H1 (cell line): ENCODE data around the gene GH1. TPM values are rescaled to one million over a fixed set of nuclear protein-coding genes. Genes with fewer than 3 reads are reported as not detected.

Experiments
- CTCF ChIA-PET: fragments of 300-600 bp; sonication (Branson Sonifier 250); formaldehyde crosslinking; loops from one replicate; lab custom pipeline; 2021; ENCODE audit not compliant: partially characterized antibody; lab: Charles Lee
- POLR2A ChIA-PET: fragments of 300-600 bp; sonication (Branson Sonifier 250); formaldehyde crosslinking; loops from one replicate; lab custom pipeline; 2021; ENCODE audit warnings: inconsistent platforms; ENCODE audit not compliant: partially characterized antibody; lab: Charles Lee
- DNase-seq, 2 experiments: peaks; one replicate each; pipeline versions ENCODE4 v3.0.0 to v3.0.0-alpha.2; 2010 to 2022; ENCODE audit warnings: low spot score in 2 of 2, low read depth in 1 of 2, mixed read lengths in 1 of 2
- FAIRE-seq: peaks from 2 replicates; lab custom pipeline; 2011; peaks lifted over from hg19 to GRCh38; lab: Jason Lieb, UNC
- H2AFZ ChIP-seq: 2 replicates; pipeline ENCODE4 v1.8.1; 2012; ENCODE audit warnings: low read length, inconsistent platforms
- H2AK5ac ChIP-seq: 2 replicates; pipeline ENCODE4 v1.6.1; 2013; ENCODE audit warnings: low read depth, low read length
- H2BK120ac ChIP-seq: replicated peaks from 2 replicates; pipeline ENCODE3; 2013; ENCODE audit warnings: low read depth, low read length, inconsistent platforms
- H2BK12ac ChIP-seq: 2 replicates; pipeline ENCODE4 v1.6.1; 2013; ENCODE audit warnings: low read depth, low read length
- H2BK15ac ChIP-seq: 2 replicates; pipeline ENCODE4 v1.6.1; 2013; ENCODE audit warnings: low read length
- H2BK20ac ChIP-seq: 2 replicates; pipeline ENCODE4 v1.6.1; 2013; ENCODE audit warnings: low read length
- H2BK5ac ChIP-seq: 2 replicates; pipeline ENCODE4 v1.6.1; 2013; ENCODE audit warnings: low read depth, low read length
- H3K14ac ChIP-seq: 2 replicates; pipeline ENCODE4 v1.6.1; 2013; ENCODE audit warnings: inconsistent platforms; ENCODE audit not compliant: insufficient read length
- H3K18ac ChIP-seq: 2 replicates; pipeline ENCODE4 v1.6.1; 2013; ENCODE audit warnings: low read length; ENCODE audit errors: extremely low read depth
- H3K23ac ChIP-seq: 2 replicates; pipeline ENCODE4 v1.6.1; 2013; ENCODE audit warnings: inconsistent platforms; ENCODE audit not compliant: insufficient read length
- H3K23me2 ChIP-seq: 2 replicates; pipeline ENCODE4 v1.6.1; 2013; ENCODE audit warnings: low read depth, low read length
- H3K27ac ChIP-seq: 2 replicates; pipeline ENCODE4 v1.6.1; 2011; ENCODE audit warnings: low read depth, low read length, inconsistent platforms
- H3K27me3 ChIP-seq, 4 experiments: replicated peaks in 1 of 4; 1 replicate in 1 of 4; 2 replicates in 3 of 4; pipeline versions ENCODE4 v1.6.1 to v1.8.1; 2011 to 2013; ENCODE audit warnings: low read length in 3 of 4, mild to moderate bottlenecking in 3 of 4, inconsistent platforms in 2 of 4, mixed read lengths in 2 of 4, moderate library complexity in 1 of 4; ENCODE audit not compliant: control insufficient read depth in 3 of 4, insufficient read depth in 3 of 4; ENCODE audit errors: extremely low read depth in 1 of 4
- H3K36me3 ChIP-seq, 4 experiments: 2 replicates each; pipeline versions ENCODE4 v1.6.1 to v1.8.1; 2011 to 2013; ENCODE audit warnings: mild to moderate bottlenecking in 4 of 4, low read length in 3 of 4, moderate library complexity in 2 of 4, control low read depth in 1 of 4, inconsistent platforms in 1 of 4; ENCODE audit not compliant: insufficient read depth in 4 of 4, control insufficient read depth in 2 of 4
- H3K4ac ChIP-seq: replicated peaks from 2 replicates; pipeline ENCODE3; 2013; ENCODE audit warnings: low read length, low read depth, mixed read lengths, inconsistent platforms; ENCODE audit not compliant: insufficient read length
- H3K4me1 ChIP-seq, 4 experiments: replicated peaks in 1 of 4; 1 replicate in 1 of 4; 2 replicates in 3 of 4; pipeline versions ENCODE4 v1.6.1 to v1.8.1; 2011 to 2013; ENCODE audit warnings: low read length in 3 of 4, inconsistent platforms in 2 of 4, mixed read lengths in 1 of 4; ENCODE audit not compliant: insufficient read depth in 4 of 4, control insufficient read depth in 3 of 4
- H3K4me2 ChIP-seq, 2 experiments: 2 replicates each; pipeline versions ENCODE4 v1.6.1 to v1.8.1; 2011 to 2013; ENCODE audit warnings: low read depth in 2 of 2, low read length in 2 of 2, control low read depth in 1 of 2, inconsistent platforms in 1 of 2, mild to moderate bottlenecking in 1 of 2; ENCODE audit not compliant: insufficient read depth in 1 of 2
- H3K4me3 ChIP-seq, 4 experiments: fragments of 200-600, 300-600 bp in 1 of 4; sonication (generic), shearing (Covaris generic), sonication (Bioruptor Twin) in 1 of 4; 2 replicates each; pipeline versions ENCODE4 v1.5.1 to v1.8.1; 2011 to 2016; ENCODE audit warnings: low read length in 4 of 4, low read depth in 3 of 4, control low read depth in 2 of 4, inconsistent platforms in 2 of 4, mild to moderate bottlenecking in 2 of 4, mixed read lengths in 1 of 4, moderate library complexity in 1 of 4; ENCODE audit not compliant: insufficient read depth in 2 of 4; ENCODE audit errors: extremely low read depth in 1 of 4
- H3K56ac ChIP-seq: replicated peaks from 2 replicates; pipeline ENCODE3; 2013; ENCODE audit warnings: low read depth, mild to moderate bottlenecking, mixed read lengths, low read length, inconsistent platforms; ENCODE audit not compliant: insufficient read length
- H3K79me1 ChIP-seq: 2 replicates; pipeline ENCODE4 v1.6.1; 2013; ENCODE audit warnings: low read depth, low read length, control low read depth
- H3K79me2 ChIP-seq, 2 experiments: 2 replicates each; pipeline versions ENCODE4 v1.6.1 to v1.8.1; 2012 to 2013; ENCODE audit warnings: low read length in 2 of 2, mild to moderate bottlenecking in 2 of 2, inconsistent platforms in 1 of 2; ENCODE audit not compliant: insufficient read depth in 2 of 2, control insufficient read depth in 1 of 2
- H3K9ac ChIP-seq, 4 experiments: replicated peaks in 1 of 4; 1 replicate in 1 of 4; 2 replicates in 3 of 4; pipeline versions ENCODE4 v1.6.1 to v1.8.1; 2011 to 2013; ENCODE audit warnings: low read depth in 3 of 4, low read length in 3 of 4, control low read depth in 2 of 4, mild to moderate bottlenecking in 2 of 4, moderate library complexity in 2 of 4, inconsistent platforms in 1 of 4; ENCODE audit errors: extremely low read depth in 1 of 4
- H3K9me3 ChIP-seq, 2 experiments: 2 replicates each; pipeline versions ENCODE4 v1.6.1 to v1.8.1; 2012 to 2013; ENCODE audit warnings: mild to moderate bottlenecking in 2 of 2, moderate library complexity in 2 of 2, control low read depth in 1 of 2, inconsistent platforms in 1 of 2, low read depth in 1 of 2, low read length in 1 of 2, mixed read lengths in 1 of 2; ENCODE audit not compliant: insufficient read depth in 2 of 2
- H4K20me1 ChIP-seq, 2 experiments: replicated peaks in 1 of 2; 2 replicates each; pipeline versions ENCODE3 to v1.8.1; 2011 to 2013; ENCODE audit warnings: inconsistent platforms in 2 of 2, low read length in 2 of 2, mild to moderate bottlenecking in 1 of 2; ENCODE audit not compliant: insufficient read depth in 2 of 2, control insufficient read depth in 1 of 2
- H4K5ac ChIP-seq: 2 replicates; pipeline ENCODE4 v1.6.1; 2013; ENCODE audit warnings: low read length, low read depth, mixed read lengths, inconsistent platforms; ENCODE audit not compliant: insufficient read length
- H4K8ac ChIP-seq: 2 replicates; pipeline ENCODE4 v1.8.0; 2013; ENCODE audit warnings: mild to moderate bottlenecking, moderate library complexity, low read length, inconsistent platforms; ENCODE audit not compliant: insufficient read depth; ENCODE audit errors: extremely low read depth
- H4K91ac ChIP-seq: replicated peaks from 2 replicates; pipeline ENCODE3; 2013; ENCODE audit warnings: low read length, mixed read lengths, inconsistent platforms; ENCODE audit not compliant: insufficient read length
- BACH1 ChIP-seq: IDR thresholded peaks from 2 replicates; pipeline ENCODE4 v1.6.1; 2012; ENCODE audit warnings: low read length, improper control_type of control experiment
- CREB1 ChIP-seq: IDR thresholded peaks from 2 replicates; pipeline ENCODE4 v1.6.1; 2012; ENCODE audit warnings: inconsistent platforms
- CTCF ChIP-seq, 3 experiments: IDR thresholded peaks; 1 replicate in 2 of 3; 2 replicates in 1 of 3; pipeline versions ENCODE4 v1.5.1 to v1.6.1; 2011; ENCODE audit warnings: low read length in 3 of 3, mild to moderate bottlenecking in 3 of 3, inconsistent platforms in 2 of 3, low read depth in 1 of 3, moderate library complexity in 1 of 3; ENCODE audit not compliant: insufficient read depth in 1 of 3; ENCODE audit errors: control extremely low read depth in 1 of 3
- MAFK ChIP-seq: IDR thresholded peaks from 2 replicates; pipeline ENCODE4 v1.6.1; 2012; ENCODE audit warnings: low read depth, mild to moderate bottlenecking, improper control_type of control experiment, low read length
- RAD21 ChIP-seq, 2 experiments: IDR thresholded peaks in 1 of 2; conservative IDR thresholded peaks in 1 of 2; 2 replicates each; pipeline ENCODE4 v1.6.1; 2011; ENCODE audit warnings: low read depth in 2 of 2, low read length in 2 of 2, improper control_type of control experiment in 1 of 2, inconsistent platforms in 1 of 2, mild to moderate bottlenecking in 1 of 2, moderate library complexity in 1 of 2
- SIX5 ChIP-seq: IDR thresholded peaks from 2 replicates; pipeline ENCODE4 v1.6.1; 2011; ENCODE audit warnings: mild to moderate bottlenecking, low read depth, low read length
- SUZ12 ChIP-seq: fragments of 200-600 bp; sonication (generic); IDR thresholded peaks from 2 replicates; pipeline ENCODE4 v1.6.1; 2012; ENCODE audit warnings: mild to moderate bottlenecking, inconsistent platforms, low read length, moderate library complexity, mixed read lengths
- WGBS, 2 experiments: shearing (Covaris generic) in 1 of 2; methylation state at CpG; one replicate each; pipeline versions ENCODE4 v1.1.6 to v1.1.7; 2013 to 2015; ENCODE audit warnings: low lambda C conversion rate in 2 of 2, mixed read lengths in 2 of 2, inconsistent platforms in 1 of 2, low coverage in 1 of 2, missing lambda C conversion rate in 1 of 2; ENCODE audit not compliant: insufficient replicate concordance in 2 of 2, insufficient coverage in 1 of 2, insufficient read length in 1 of 2; ENCODE audit errors: extremely low coverage in 1 of 2, missing lambda C conversion rate in 1 of 2; 5-methylcytosine and 5-hydroxymethylcytosine counted together
- polyA plus RNA-seq, 7 experiments: library from polyadenylated mRNA; depleted of rRNA in 3 of 7; stranded (reverse) in 5 of 7; unstranded in 2 of 7; fragments of >200 nt in 5 of 7; fragments of 200-250 nt in 2 of 7; gene quantifications; 1 replicate in 5 of 7; 2 replicates in 1 of 7; 4 replicates in 1 of 7; pipeline versions ENCODE4 v1.2.1 to v1.2.3, GENCODE V29; 2011 to 2013; ENCODE audit warnings: missing spikeins in 2 of 7, mixed read lengths in 2 of 7
- total RNA-seq: library from RNA; stranded (reverse); fragmentation: NEBNext Ultra II Directional; extraction: Animal tissue kit (Norgen Biotek cat#: 25700); gene quantifications from 2 replicates; pipeline ENCODE4 v1.2.1, GENCODE V29; 2021

GH1 gene
- total and polyA plus RNA-seq, 2 of the 8 experiments (the other 6 are each of a cell fraction or from before 2014, with no cell fraction given) = 0.41 TPM; not detected in 1

GRCh38 chr17:63881935-63882601, 36.6 kb downstream of the GH1 start, which contains the start of gene GH2:
GH2 (minus strand) TSS chr17:63881944; CDS start chr17:63881801, 143 bp downstream.
- peak within 1 kb of the TSS; percentile 75 for H3K18ac ChIP-seq
- H4K91ac ChIP-seq = no peak within 1 kb of the TSS
- H3K23ac ChIP-seq = no peak within 1 kb of the TSS
- 55% methylated on average over 10 of the region's 15 CpGs; no CpG with 5 or more reads in 1 of the 2 experiments for WGBS, 2 experiments
- H4K8ac ChIP-seq = no peak within 1 kb of the TSS; the same call in 1 of the 2 replicates
- no peaks in the 10 kb centered on the region for H3K79me1 ChIP-seq
- H3K27me3 ChIP-seq = no peaks in the 10 kb centered on the region
- H2BK15ac ChIP-seq = peak within 1 kb of the TSS; percentile 95
- peak within 1 kb of the TSS; percentile 97 for H2AFZ ChIP-seq
- peak within 1 kb of the TSS in 2 of 4 experiments; percentile 2 to 33; a peak in 3 of 8 replicates for H3K4me3 ChIP-seq
- H2BK20ac ChIP-seq = peak within 1 kb of the TSS; percentile 86; the same call in 1 of the 2 replicates
- H4K5ac ChIP-seq = no peak within 1 kb of the TSS
- DNase-seq (peak in 1 of 2 experiments; percentile 88), FAIRE-seq (no peak)
- H2BK12ac ChIP-seq = peak within 1 kb of the TSS; percentile 87; the same call in 1 of the 2 replicates
- POLR2A ChIA-PET = interaction anchor here (0.5 to 1.1 kb wide), 4 partner anchors 7 to 264 kb away, joined by 3 to 4 read pairs (median 4); no protein-coding TSS in a partner anchor
- peak within 1 kb of the TSS; percentile 39 to 41 for H3K4me2 ChIP-seq
- TF ChIP-seq RAD21 (IDR thresholded peaks at IDR 0.05 in 1 of 2, conservative IDR thresholded peaks at IDR 0.05 in 1 of 2; ENCODE audit: low read depth in 2 of 2, low read length in 2 of 2) = peak; percentile 10 to 30; a peak in 2 of 4 replicates
- TF ChIP-seq SIX5 = no peak
- TF ChIP-seq MAFK = peak; percentile 65; the same call in 1 of the 2 replicates
- no peak for TF ChIP-seq SUZ12
- TF ChIP-seq BACH1 = peak; percentile 74
- TF ChIP-seq CTCF (IDR thresholded peaks at IDR 0.05; ENCODE audit: control extremely low read depth in 1 of 3, insufficient read depth in 1 of 3, low read depth in 1 of 3, low read length in 3 of 3) = peak; percentile 59 to 76 (median 72)
- 0 out of 2 replicates have a peak, but pooled peaks have one; percentile 36 for TF ChIP-seq CREB1
- no peaks in the 10 kb centered on the region for H3K9me3 ChIP-seq
- no peak within 1 kb of the TSS for H2BK120ac ChIP-seq
- H3K4me1 ChIP-seq = peaks cover 3 to 15% (median 8%) of the 10 kb centered on the region in 4 experiments
- no peak within 1 kb of the TSS for H2AK5ac ChIP-seq
- no peak within 1 kb of the TSS for H3K9ac ChIP-seq
- H3K4ac ChIP-seq = no peak within 1 kb of the TSS
- no peaks in the 10 kb centered on the region for H3K23me2 ChIP-seq
- no peaks in the 10 kb centered on the region for H3K36me3 ChIP-seq
- no peak within 1 kb of the TSS for H2BK5ac ChIP-seq
- no peaks in the 10 kb centered on the region for H4K20me1 ChIP-seq
- H3K56ac ChIP-seq = no peak within 1 kb of the TSS
- H3K79me2 ChIP-seq = no peaks in the 10 kb centered on the region
- H3K27ac ChIP-seq = no peak within 1 kb of the TSS
- CTCF ChIA-PET = interaction anchor here (0.5 to 4.5 kb wide), 34 partner anchors 8 to 477 kb away, joined by 3 to 66 read pairs (median 4); partner anchors contain the start of genes CSHL1 and GH1
- H3K14ac ChIP-seq = no peak within 1 kb of the TSS
